HG03280 (cell line): ENCODE measurements around the gene VPS51.
"Not testable (repeated sequence)": the region's sequence is repeated elsewhere in the genome, so short reads cannot be mapped to it uniquely, and the experiment has no call there.

Source experiments
- ATAC-seq: cut with Tn5 transposase; IDR thresholded peaks from one replicate; pipeline ENCODE4 v1.9.1; 2021; ENCODE audit warnings: mild to moderate bottlenecking, moderate library complexity; ENCODE audit not compliant: unreplicated experiment

VPS51 gene

GRCh38 chr11:65118097-65118837 lies 22.3 kb downstream of the VPS51 start:
- no peak for ATAC-seq

- ATAC-seq: not testable (repeated sequence)
Observed at GRCh38 chr11:65118891-65119669, 23.1 kb downstream of the VPS51 start.

- no peak for ATAC-seq
Observed at GRCh38 chr11:65119670-65119995, 23.6 kb downstream of the VPS51 start.

- ATAC-seq: no peak
Observed at GRCh38 chr11:65120831-65121230, 24.8 kb downstream of the VPS51 start.

- no peak for ATAC-seq
Observed at GRCh38 chr11:65121447-65121864, 25.4 kb downstream of the VPS51 start.

- peak; percentile 68 for ATAC-seq
Observed at GRCh38 chr11:65121865-65122696, 26.1 kb downstream of the VPS51 start, which contains the start of the genes FAU and MRPL49. TSS of gene FAU (minus strand) at chr11:65122134. CDS start at chr11:65121813, 321 bp downstream. TSS of gene MRPL49 (plus strand) at chr11:65122321. CDS start at chr11:65122347, 26 bp downstream.

GRCh38 chr11:65124480-65125196 lies 28.6 kb downstream of the VPS51 start:
- no peak for ATAC-seq

GRCh38 chr11:65125197-65126056 lies 29.4 kb downstream of the VPS51 start:
- no peak for ATAC-seq

- no peak for ATAC-seq
Observed at GRCh38 chr11:65126624-65127274, 30.7 kb downstream of the VPS51 start.

- ATAC-seq: no peak
Observed at GRCh38 chr11:65127473-65128181, 31.6 kb downstream of the VPS51 start.

- no peak for ATAC-seq
Observed at GRCh38 chr11:65128182-65129145, 32.5 kb downstream of the VPS51 start.

- ATAC-seq: no peak
Observed at GRCh38 chr11:65129649-65130441, 33.8 kb downstream of the VPS51 start.

GRCh38 chr11:65130631-65131416 lies 34.8 kb downstream of the VPS51 start:
- ATAC-seq: no peak

- ATAC-seq: no peak
Observed at GRCh38 chr11:65131417-65131776, 35.4 kb downstream of the VPS51 start.

GRCh38 chr11:65131895-65132237 lies 35.9 kb downstream of the VPS51 start:
- no peak for ATAC-seq
